Glutamatergic neuron (in vitro differentiated cells): ENCODE results near the gene P3H3. TPM values are rescaled to one million over a fixed set of nuclear protein-coding genes. Genes with fewer than 3 reads are reported as not detected.
"Not testable (repeated sequence)": the region's sequence is repeated elsewhere in the genome, so short reads cannot be mapped to it uniquely, and the experiment has no call there.

ENCODE experiments used
- DNase-seq: peaks from one replicate; pipeline ENCODE4 v3.0.0; 2022
- H3K27ac Mint-ChIP-seq: one replicate; pipeline ENCODE4 v1.8.0; 2020; ENCODE audit warnings: mild to moderate bottlenecking, mixed read lengths, inconsistent platforms; ENCODE audit not compliant: unreplicated experiment
- H3K27me3 Mint-ChIP-seq: one replicate; pipeline ENCODE4 v1.8.0; 2020; ENCODE audit warnings: mild to moderate bottlenecking, moderate library complexity, mixed read lengths, inconsistent platforms; ENCODE audit not compliant: unreplicated experiment
- H3K36me3 Mint-ChIP-seq: one replicate; pipeline ENCODE4 v1.8.0; 2020; ENCODE audit warnings: mild to moderate bottlenecking, mixed read lengths, inconsistent platforms; ENCODE audit not compliant: unreplicated experiment
- H3K4me1 Mint-ChIP-seq: one replicate; pipeline ENCODE4 v1.8.0; 2020; ENCODE audit warnings: mild to moderate bottlenecking, low read depth, mixed read lengths, inconsistent platforms; ENCODE audit not compliant: unreplicated experiment
- H3K4me3 Mint-ChIP-seq: one replicate; pipeline ENCODE4 v1.8.0; 2020; ENCODE audit warnings: mild to moderate bottlenecking, mixed read lengths, inconsistent platforms; ENCODE audit not compliant: unreplicated experiment
- H3K9me3 Mint-ChIP-seq: one replicate; pipeline ENCODE4 v1.8.0; 2020; ENCODE audit warnings: mild to moderate bottlenecking, moderate library complexity, mixed read lengths, inconsistent platforms; ENCODE audit not compliant: unreplicated experiment
- total RNA-seq: library from RNA; stranded (reverse); fragmentation: NEBNext Ultra II Directional; extraction: Animal tissue kit (Norgen Biotek cat#: 25700); gene quantifications from one replicate; pipeline ENCODE4 v1.2.1, GENCODE V29; 2021; ENCODE audit not compliant: unreplicated experiment
- TF ChIP-seq, protein P1 (sequence below): fragments of 200-600 bp; sonication (generic); IDR thresholded peaks from one replicate; pipeline ENCODE4 v1.5.0; 2021; ENCODE audit not compliant: partially characterized antibody, unreplicated experiment

P3H3 gene
- total RNA-seq, 1 donor from 2014 or later, result 58.4 TPM

DNA sequence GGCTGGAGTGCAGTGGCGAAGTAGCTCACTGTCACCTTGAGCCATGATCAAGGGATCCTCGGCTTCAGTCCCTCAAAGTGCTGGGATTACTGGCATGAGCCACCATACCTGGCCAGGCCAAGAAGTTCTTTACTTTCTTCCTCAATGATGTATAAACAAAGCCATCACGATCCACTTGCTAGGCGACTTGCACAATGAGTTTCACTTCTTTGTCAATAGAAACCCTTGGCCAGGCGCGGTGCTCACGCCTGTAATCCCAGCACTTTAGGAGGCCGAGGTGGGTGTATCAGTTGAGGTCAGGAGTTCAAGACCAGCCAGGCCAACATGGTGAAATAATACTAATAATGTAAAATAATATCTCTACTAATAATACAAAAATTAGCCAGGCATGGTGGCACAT, 59.3 kb downstream of the P3H3 start:
- Mint-ChIP-seq H3K27me3 (peaks cover 8% of the 10 kb centered on the region), H3K27ac (no peak overlapping the region), H3K4me3 (no peak overlapping the region), H3K9me3 (peaks cover 7% of the 10 kb centered on the region), H3K36me3 (no peaks in the 10 kb centered on the region), H3K4me1 (peaks cover 4% of the 10 kb centered on the region)
- TF ChIP-seq, protein P1, sequence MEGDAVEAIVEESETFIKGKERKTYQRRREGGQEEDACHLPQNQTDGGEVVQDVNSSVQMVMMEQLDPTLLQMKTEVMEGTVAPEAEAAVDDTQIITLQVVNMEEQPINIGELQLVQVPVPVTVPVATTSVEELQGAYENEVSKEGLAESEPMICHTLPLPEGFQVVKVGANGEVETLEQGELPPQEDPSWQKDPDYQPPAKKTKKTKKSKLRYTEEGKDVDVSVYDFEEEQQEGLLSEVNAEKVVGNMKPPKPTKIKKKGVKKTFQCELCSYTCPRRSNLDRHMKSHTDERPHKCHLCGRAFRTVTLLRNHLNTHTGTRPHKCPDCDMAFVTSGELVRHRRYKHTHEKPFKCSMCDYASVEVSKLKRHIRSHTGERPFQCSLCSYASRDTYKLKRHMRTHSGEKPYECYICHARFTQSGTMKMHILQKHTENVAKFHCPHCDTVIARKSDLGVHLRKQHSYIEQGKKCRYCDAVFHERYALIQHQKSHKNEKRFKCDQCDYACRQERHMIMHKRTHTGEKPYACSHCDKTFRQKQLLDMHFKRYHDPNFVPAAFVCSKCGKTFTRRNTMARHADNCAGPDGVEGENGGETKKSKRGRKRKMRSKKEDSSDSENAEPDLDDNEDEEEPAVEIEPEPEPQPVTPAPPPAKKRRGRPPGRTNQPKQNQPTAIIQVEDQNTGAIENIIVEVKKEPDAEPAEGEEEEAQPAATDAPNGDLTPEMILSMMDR, result no peak
- DNase-seq, result no peak

DNA sequence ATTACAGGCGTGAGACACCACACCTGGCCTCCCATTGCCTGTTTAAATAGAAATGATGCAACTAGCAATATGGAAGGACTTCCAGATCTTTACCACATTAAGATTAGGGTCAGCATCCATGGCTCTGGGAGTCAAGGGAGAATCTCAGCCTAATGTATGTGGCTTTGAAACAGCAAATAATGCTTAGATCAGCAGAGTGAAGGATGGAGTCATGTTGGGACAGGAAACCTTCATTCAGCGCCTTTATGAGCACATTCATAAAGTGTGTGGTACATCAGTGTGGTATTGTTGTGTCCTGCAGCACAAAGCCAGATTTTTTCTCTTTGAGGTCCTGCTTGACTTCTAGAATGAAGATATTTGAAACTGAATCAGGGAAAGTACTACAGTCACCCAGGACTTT, 60.2 kb downstream of the P3H3 start:
- DNase-seq, result no peak
- H3K4me1 Mint-ChIP-seq, result peaks cover 4% of the 10 kb centered on the region
- H3K9me3 Mint-ChIP-seq, result peaks cover 7% of the 10 kb centered on the region
- H3K27ac Mint-ChIP-seq, result no peak overlapping the region
- H3K27me3 Mint-ChIP-seq, result peaks cover 8% of the 10 kb centered on the region
- H3K36me3 Mint-ChIP-seq, result no peaks in the 10 kb centered on the region
- TF ChIP-seq, protein P1, result no peak
- H3K4me3 Mint-ChIP-seq, result no peak overlapping the region

DNA sequence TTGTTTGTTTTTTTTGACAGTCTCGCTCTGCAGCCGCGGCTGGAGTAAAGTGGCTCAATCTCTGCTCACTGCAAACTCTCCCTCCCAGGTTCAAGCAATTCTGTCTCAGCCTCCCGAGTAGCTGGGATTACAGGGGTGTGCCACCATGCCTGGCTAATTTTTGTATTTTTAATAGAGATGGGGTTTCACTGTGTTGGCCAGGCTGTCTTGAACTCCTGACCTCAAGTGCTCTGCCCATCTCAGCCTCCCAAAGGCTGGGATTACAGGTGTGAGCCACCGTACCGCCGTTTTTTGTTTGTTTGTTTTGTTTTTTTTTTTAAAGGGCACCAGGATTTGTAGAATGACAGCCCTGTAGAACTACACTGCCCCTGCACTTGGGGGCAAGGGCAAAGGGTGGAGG, 60.6 kb downstream of the P3H3 start:
- H3K4me3 Mint-ChIP-seq, H3K36me3 Mint-ChIP-seq, DNase-seq, H3K9me3 Mint-ChIP-seq, H3K27me3 Mint-ChIP-seq, H3K27ac Mint-ChIP-seq, H3K4me1 Mint-ChIP-seq: not testable (repeated sequence)

Other genes with a start within 250 kb of the P3H3 start
- gene CHD4, start 221.0 kb upstream of the P3H3 start, total RNA-seq, result 957 TPM
- gene LPAR5, start 192.4 kb upstream of the P3H3 start, total RNA-seq, result not detected
- 2.5 TPM for gene ACRBP, start 181.0 kb upstream of the P3H3 start, total RNA-seq
- 76.9 TPM for gene ING4, start 165.3 kb upstream of the P3H3 start, total RNA-seq
- 83.2 TPM for gene ZNF384, start 139.0 kb upstream of the P3H3 start, total RNA-seq
- 48.8 TPM for gene PIANP, start 127.6 kb upstream of the P3H3 start, total RNA-seq
- gene COPS7A, start 104.4 kb upstream of the P3H3 start, total RNA-seq, result 25.9 TPM
- 228 TPM for gene MLF2, start 75.3 kb upstream of the P3H3 start, total RNA-seq
- gene PTMS, start 62.0 kb upstream of the P3H3 start, total RNA-seq, result 966 TPM
- gene LAG3, start 55.9 kb upstream of the P3H3 start, total RNA-seq, result 7.3 TPM
- gene CD4, start 38.9 kb upstream of the P3H3 start, total RNA-seq, result 0.17 TPM
- 145 TPM for gene GPR162, start 6.6 kb upstream of the P3H3 start, total RNA-seq
- gene GNB3, start 12.5 kb downstream of the P3H3 start, total RNA-seq, result 45.7 TPM
- 5.2 TPM for gene CDCA3, start 22.9 kb downstream of the P3H3 start, total RNA-seq
- gene USP5, start 23.7 kb downstream of the P3H3 start, total RNA-seq, result 141 TPM
- 663 TPM for gene TPI1, start 39.1 kb downstream of the P3H3 start, total RNA-seq
- 4.3 TPM for gene SPSB2, start 44.9 kb downstream of the P3H3 start, total RNA-seq
- 2.6 TPM for gene LRRC23, start 76.4 kb downstream of the P3H3 start, total RNA-seq
- gene ENO2, start 86.2 kb downstream of the P3H3 start, total RNA-seq, result 182 TPM
- gene ATN1, start 99.6 kb downstream of the P3H3 start, total RNA-seq, result 94.6 TPM
- gene RNU7-1, start 115.4 kb downstream of the P3H3 start, total RNA-seq, result not detected
- gene C12orf57, start 115.6 kb downstream of the P3H3 start, total RNA-seq, result 184 TPM
- gene PTPN6, start 122.9 kb downstream of the P3H3 start, total RNA-seq, result 3.8 TPM
- gene PHB2, start 142.3 kb downstream of the P3H3 start, total RNA-seq, result 200 TPM
- gene EMG1, start 142.5 kb downstream of the P3H3 start, total RNA-seq, result 24.2 TPM
- gene LPCAT3, start 190.1 kb downstream of the P3H3 start, total RNA-seq, result 53.3 TPM
- gene C1S, start 232.3 kb downstream of the P3H3 start, total RNA-seq, result 3.5 TPM